Ascending aorta (tissue), 2 donors: ENCODE data around the gene RAB15. TPM values are rescaled to one million over a fixed set of nuclear protein-coding genes. Genes with fewer than 3 reads are reported as not detected.

Source experiments
- DNase-seq, 2 donors: peaks; one replicate each; pipeline ENCODE4 v3.0.0-alpha.2; 2019; ENCODE audit warnings: low spot score in 2 of 2
- H3K27ac ChIP-seq, 2 donors: fragments of 200-600 bp; sonication (generic); one replicate each; pipeline ENCODE4 v1.5.1; 2016 to 2017; ENCODE audit warnings: mild to moderate bottlenecking in 1 of 2
- H3K27me3 ChIP-seq: fragments of 200-600 bp; sonication (generic); one replicate; pipeline ENCODE4 v1.5.1; 2017
- H3K36me3 ChIP-seq, 2 donors: fragments of 200-600 bp; sonication (generic); one replicate each; pipeline ENCODE4 v1.5.1; 2016
- H3K4me1 ChIP-seq, 2 donors: fragments of 200-600 bp; sonication (generic); one replicate each; pipeline ENCODE4 v1.5.1; 2016 to 2017; ENCODE audit warnings: mild to moderate bottlenecking in 1 of 2
- H3K4me3 ChIP-seq, 2 donors: fragments of 200-600 bp; sonication (generic); one replicate each; pipeline ENCODE4 v1.5.1; 2016 to 2017; ENCODE audit warnings: mild to moderate bottlenecking in 1 of 2
- H3K9me3 ChIP-seq, 2 donors: fragments of 200-600 bp; sonication (generic); one replicate each; pipeline ENCODE4 v1.5.1; 2016
- CTCF ChIP-seq, 3 experiments: fragments of 200-600 bp in 2 of 3; fragments of 450-650 bp in 1 of 3; sonication (generic) in 2 of 3; IDR thresholded peaks; one replicate each; pipeline ENCODE4 v1.5.1; 2016 to 2019; ENCODE audit warnings: antibody characterized with exemption in 3 of 3, mild to moderate bottlenecking in 1 of 3, moderate library complexity in 1 of 3
- intact Hi-C: fragments of 100-400 bp; cut with DNase I; formaldehyde crosslinking; loops from one replicate; pipeline ENCODE4 v1.15.1; 2023
- total RNA-seq: library from RNA; depleted of rRNA; stranded (reverse); fragments of >200 nt; gene quantifications from one replicate; pipeline ENCODE4 v1.1.0, GENCODE V29; 2016

Gene RAB15
- total RNA-seq, 1 donor from 2014 or later: 1.6 TPM

GRCh38 chr14:64955297-64955696 is 16.8 kb downstream of the RAB15 start:
- Histone ChIP-seq H3K27ac (no peak overlapping the region), H3K36me3 (no peaks in the 10 kb centered on the region), H3K9me3 (no peaks in the 10 kb centered on the region), H3K4me1 (peaks cover 0 to 3% of the 10 kb centered on the region in 2 donors), H3K4me3 (no peak overlapping the region), H3K27me3 (no peaks in the 10 kb centered on the region)
- TF ChIP-seq CTCF (IDR thresholded peaks at IDR 0.05): no peak
- no peak for DNase-seq
- intact Hi-C loops: no loop called here

GRCh38 chr14:64954491-64955240 is 17.5 kb downstream of the RAB15 start:
- H3K27ac ChIP-seq: no peak overlapping the region
- H3K36me3 ChIP-seq: no peaks in the 10 kb centered on the region
- intact Hi-C loops: no loop called here
- H3K4me1 ChIP-seq: peaks cover 0 to 3% of the 10 kb centered on the region in 2 donors
- no peaks in the 10 kb centered on the region for H3K9me3 ChIP-seq
- H3K27me3 ChIP-seq: no peaks in the 10 kb centered on the region
- no peak for TF ChIP-seq CTCF (IDR thresholded peaks at IDR 0.05)
- DNase-seq: no peak
- no peak overlapping the region for H3K4me3 ChIP-seq

- peaks cover 0 to 3% of the 10 kb centered on the region in 2 donors for H3K4me1 ChIP-seq
- H3K27ac ChIP-seq: no peak overlapping the region
- TF ChIP-seq CTCF (IDR thresholded peaks at IDR 0.05): no peak
- H3K4me3 ChIP-seq: no peak overlapping the region
- DNase-seq: no peak
- H3K9me3 ChIP-seq: no peaks in the 10 kb centered on the region
- H3K36me3 ChIP-seq: no peaks in the 10 kb centered on the region
- no peaks in the 10 kb centered on the region for H3K27me3 ChIP-seq
- intact Hi-C loops: no loop called here
Observed at GRCh38 chr14:64953661-64954060, 18.5 kb downstream of the RAB15 start.

GRCh38 chr14:64953310-64953654 is 18.9 kb downstream of the RAB15 start:
- no peaks in the 10 kb centered on the region for H3K9me3 ChIP-seq
- intact Hi-C loops: no loop called here
- no peak for TF ChIP-seq CTCF (IDR thresholded peaks at IDR 0.05)
- peaks cover 0 to 3% of the 10 kb centered on the region in 2 donors for H3K4me1 ChIP-seq
- H3K27ac ChIP-seq: no peak overlapping the region
- H3K27me3 ChIP-seq: no peaks in the 10 kb centered on the region
- DNase-seq: no peak
- peaks cover 0 to 2% of the 10 kb centered on the region in 2 donors for H3K36me3 ChIP-seq
- no peak overlapping the region for H3K4me3 ChIP-seq

- no peak overlapping the region for H3K27ac ChIP-seq
- DNase-seq: no peak
- H3K4me1 ChIP-seq: peaks cover 0 to 3% of the 10 kb centered on the region in 2 donors
- intact Hi-C loops: no loop called here
- H3K36me3 ChIP-seq: peaks cover 0 to 4% of the 10 kb centered on the region in 2 donors
- no peaks in the 10 kb centered on the region for H3K9me3 ChIP-seq
- H3K27me3 ChIP-seq: no peaks in the 10 kb centered on the region
- no peak overlapping the region for H3K4me3 ChIP-seq
- TF ChIP-seq CTCF (IDR thresholded peaks at IDR 0.05): no peak
Observed at GRCh38 chr14:64952598-64953309, 19.4 kb downstream of the RAB15 start.
